Upper lobe of left lung (tissue), 4 donors: ENCODE results near the gene FHOD3.

Experiments used
- POLR2A ChIP-seq, 4 donors: fragments of 450-650 bp; IDR thresholded peaks; one replicate each; pipeline ENCODE4 v1.5.1; 2016 to 2017; ENCODE audit warnings: antibody characterized with exemption in 4 of 4, mild to moderate bottlenecking in 2 of 4
- POLR2AphosphoS5 ChIP-seq, 2 donors: sonication (generic); formaldehyde crosslinking; IDR thresholded peaks; one replicate each; pipeline ENCODE4 v1.5.1; 2017; ENCODE audit warnings: antibody characterized with exemption in 2 of 2
- TF ChIP-seq, protein P1 (sequence below), 6 experiments: fragments of 450-650 bp in 4 of 6; fragments of 200-600 bp in 2 of 6; sonication (generic) in 2 of 6; IDR thresholded peaks; one replicate each; pipeline ENCODE4 v1.5.1; 2016 to 2019; ENCODE audit warnings: antibody characterized with exemption in 6 of 6

DNA sequence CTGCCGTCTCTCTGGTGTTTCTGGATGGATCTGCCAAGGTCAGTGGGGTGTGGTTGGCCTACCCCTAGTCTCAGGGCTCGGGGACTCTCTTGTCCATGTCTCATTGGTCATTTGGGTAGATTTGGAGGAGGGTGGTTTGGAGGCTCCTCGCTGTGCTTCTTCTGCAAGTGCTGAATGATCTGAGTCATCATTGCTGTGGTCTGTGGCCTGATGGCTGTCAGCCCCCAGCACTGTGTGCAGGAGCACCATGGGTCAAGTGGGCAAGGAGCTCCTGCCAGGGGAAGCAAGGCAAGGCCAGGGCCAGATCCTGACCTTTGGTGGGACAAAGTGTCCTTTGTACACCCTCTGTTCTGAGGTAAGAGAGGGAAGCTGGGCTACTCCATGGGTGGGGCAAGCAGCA lies 221.8 kb downstream of the FHOD3 start:
- TF ChIP-seq, protein P1, sequence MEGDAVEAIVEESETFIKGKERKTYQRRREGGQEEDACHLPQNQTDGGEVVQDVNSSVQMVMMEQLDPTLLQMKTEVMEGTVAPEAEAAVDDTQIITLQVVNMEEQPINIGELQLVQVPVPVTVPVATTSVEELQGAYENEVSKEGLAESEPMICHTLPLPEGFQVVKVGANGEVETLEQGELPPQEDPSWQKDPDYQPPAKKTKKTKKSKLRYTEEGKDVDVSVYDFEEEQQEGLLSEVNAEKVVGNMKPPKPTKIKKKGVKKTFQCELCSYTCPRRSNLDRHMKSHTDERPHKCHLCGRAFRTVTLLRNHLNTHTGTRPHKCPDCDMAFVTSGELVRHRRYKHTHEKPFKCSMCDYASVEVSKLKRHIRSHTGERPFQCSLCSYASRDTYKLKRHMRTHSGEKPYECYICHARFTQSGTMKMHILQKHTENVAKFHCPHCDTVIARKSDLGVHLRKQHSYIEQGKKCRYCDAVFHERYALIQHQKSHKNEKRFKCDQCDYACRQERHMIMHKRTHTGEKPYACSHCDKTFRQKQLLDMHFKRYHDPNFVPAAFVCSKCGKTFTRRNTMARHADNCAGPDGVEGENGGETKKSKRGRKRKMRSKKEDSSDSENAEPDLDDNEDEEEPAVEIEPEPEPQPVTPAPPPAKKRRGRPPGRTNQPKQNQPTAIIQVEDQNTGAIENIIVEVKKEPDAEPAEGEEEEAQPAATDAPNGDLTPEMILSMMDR (IDR thresholded peaks at IDR 0.05), result no peak
- TF ChIP-seq POLR2A (IDR thresholded peaks at IDR 0.05) (no peak), POLR2AphosphoS5 (IDR thresholded peaks at IDR 0.05) (no peak)
